NCI-H2107 treated with DMSO at 0.1 percent for 48 hours (cell line): ENCODE results near the gene RFX8.
"Not testable (repeated sequence)": the region's sequence is repeated elsewhere in the genome, so short reads cannot be mapped to it uniquely, and the experiment has no call there.

Experiments
- DNase-seq: peaks from one replicate; lab custom pipeline; 2025; ENCODE audit not compliant: unreplicated experiment; lab: John Stamatoyannopoulos, UW

The RFX8 gene

GRCh38 chr2:101354420-101355311, 120.2 kb downstream of the RFX8 start:
- DNase-seq, result no peak

GRCh38 chr2:101352631-101353030, 122.3 kb downstream of the RFX8 start:
- DNase-seq, result not testable (repeated sequence)

GRCh38 chr2:101351207-101351606, 123.7 kb downstream of the RFX8 start:
- DNase-seq, result no peak

- no peak for DNase-seq
Measured at GRCh38 chr2:101349893-101350662, 124.8 kb downstream of the RFX8 start.

GRCh38 chr2:101348883-101349282, 126.0 kb downstream of the RFX8 start:
- DNase-seq, result no peak
